HL-60 (cell line): ENCODE measurements around the gene DCBLD1.

Experiments used
- CTCF ChIP-seq: IDR thresholded peaks from one replicate; pipeline ENCODE4 v1.5.1; 2011; ENCODE audit warnings: low read length, control low read depth, inconsistent platforms; ENCODE audit not compliant: insufficient read depth
- POLR2AphosphoS5 ChIP-seq: IDR thresholded peaks from 2 replicates; pipeline ENCODE4 v1.6.1; 2012; ENCODE audit warnings: low read depth
- REST ChIP-seq: IDR thresholded peaks from 2 replicates; pipeline ENCODE4 v1.6.1; 2012; ENCODE audit warnings: low read depth; ENCODE audit not compliant: insufficient replicate concordance
- SPI1 ChIP-seq: IDR thresholded peaks from 2 replicates; pipeline ENCODE4 v1.6.1; 2012; ENCODE audit warnings: low read depth, mild to moderate bottlenecking, borderline replicate concordance

GRCh38 chr6:117448011-117448410, 34.5 kb upstream of the DCBLD1 start:
- TF ChIP-seq CTCF (no peak), POLR2AphosphoS5 (no peak), SPI1 (no peak), REST (no peak)
